HepG2 (cell line): ENCODE results near the gene CTIF. TPM values are rescaled to one million over a fixed set of nuclear protein-coding genes. Genes with fewer than 3 reads are reported as not detected.

ENCODE experiments used
- ARID5B ChIP-seq: IDR thresholded peaks from 2 replicates; pipeline ENCODE4 v1.4.0; 2020; ENCODE audit warnings: mild to moderate bottlenecking, missing genetic modification reagents
- CHD4 ChIP-seq: fragments of 200-600 bp; sonication (generic); IDR thresholded peaks from 2 replicates; pipeline ENCODE4 v1.7.0; 2017; ENCODE audit warnings: mild to moderate bottlenecking, low read length, borderline replicate concordance
- ELF1 ChIP-seq: sonication (generic); formaldehyde crosslinking; IDR thresholded peaks from 2 replicates; pipeline ENCODE4 v1.4.0; 2020; ENCODE audit warnings: missing genetic modification reagents
- ETV5 ChIP-seq: IDR thresholded peaks from 2 replicates; pipeline ENCODE4 v1.6.1; 2018; ENCODE audit warnings: missing biosample characterization, missing genetic modification reagents, inconsistent platforms, borderline replicate concordance
- GATA4 ChIP-seq: sonication (generic); IDR thresholded peaks from 2 replicates; pipeline ENCODE4 v1.6.1; 2016; ENCODE audit warnings: antibody characterized with exemption, low read depth, borderline replicate concordance
- GFI1 ChIP-seq: sonication (generic); formaldehyde crosslinking; IDR thresholded peaks from 2 replicates; pipeline ENCODE4 v1.5.0; 2020; ENCODE audit warnings: missing genetic modification reagents, mild to moderate bottlenecking, borderline replicate concordance
- MAFF ChIP-seq: IDR thresholded peaks from 2 replicates; pipeline ENCODE4 v1.6.1; 2011; ENCODE audit warnings: low read depth, low read length, improper control_type of control experiment
- MAX ChIP-seq: IDR thresholded peaks from 2 replicates; pipeline ENCODE4 v1.6.1; 2012; ENCODE audit warnings: inconsistent platforms
- NR2F6 ChIP-seq, 2 experiments: IDR thresholded peaks; 2 replicates each; pipeline ENCODE4 v1.6.1; 2016; ENCODE audit warnings: antibody characterized with exemption in 1 of 2, mild to moderate bottlenecking in 1 of 2
- PAF1 ChIP-seq: IDR thresholded peaks from 2 replicates; pipeline ENCODE4 v1.6.1; 2016; ENCODE audit warnings: missing genetic modification reagents, missing compliant biosample characterization
- PPARG ChIP-seq: conservative IDR thresholded peaks from 2 replicates; pipeline ENCODE4 v1.6.1; 2016; ENCODE audit warnings: missing biosample characterization, missing genetic modification reagents
- SAFB2 ChIP-seq: sonication (generic); formaldehyde crosslinking; IDR thresholded peaks from 2 replicates; pipeline ENCODE4 v1.5.1; 2020; ENCODE audit warnings: missing genetic modification reagents, low read depth, mild to moderate bottlenecking, borderline replicate concordance
- SNAPC2 ChIP-seq: sonication (generic); formaldehyde crosslinking; IDR thresholded peaks from 2 replicates; pipeline ENCODE4 v1.8.1; 2022; ENCODE audit warnings: mild to moderate bottlenecking, missing genetic modification reagents
- TARDBP ChIP-seq: sonication (generic); formaldehyde crosslinking; IDR thresholded peaks from 2 replicates; pipeline ENCODE4 v1.8.0; 2022; ENCODE audit warnings: mild to moderate bottlenecking, missing genetic modification reagents
- ZBTB25 ChIP-seq: IDR thresholded peaks from 2 replicates; pipeline ENCODE4 v1.6.1; 2018; ENCODE audit warnings: missing genetic modification reagents
- ZBTB42 ChIP-seq: sonication (generic); formaldehyde crosslinking; IDR thresholded peaks from 2 replicates; pipeline ENCODE4 v1.5.0; 2020; ENCODE audit warnings: mild to moderate bottlenecking, missing genetic modification reagents
- ZEB1 ChIP-seq: IDR thresholded peaks from 2 replicates; pipeline ENCODE4 v1.6.1; 2012; ENCODE audit warnings: mild to moderate bottlenecking, low read depth, inconsistent platforms; ENCODE audit not compliant: insufficient replicate concordance
- ZKSCAN1 ChIP-seq: fragments of 150-350 bp; IDR thresholded peaks from 2 replicates; pipeline ENCODE4 v1.6.1; 2014; ENCODE audit warnings: low read length
- ZNF354B ChIP-seq: sonication (generic); formaldehyde crosslinking; IDR thresholded peaks from 2 replicates; pipeline ENCODE4 v1.8.0; 2022; ENCODE audit warnings: mild to moderate bottlenecking, missing genetic modification reagents
- ZNF503 ChIP-seq: sonication (generic); formaldehyde crosslinking; IDR thresholded peaks from 2 replicates; pipeline ENCODE4 v1.4.0; 2020; ENCODE audit warnings: missing genetic modification reagents
- ZNF562 ChIP-seq: sonication (generic); formaldehyde crosslinking; IDR thresholded peaks from 2 replicates; pipeline ENCODE4 v1.8.0; 2022; ENCODE audit warnings: missing genetic modification reagents, borderline replicate concordance
- ZNF570 ChIP-seq: sonication (generic); formaldehyde crosslinking; IDR thresholded peaks from 2 replicates; pipeline ENCODE4 v1.4.0; 2020; ENCODE audit warnings: mild to moderate bottlenecking, missing genetic modification reagents, borderline replicate concordance
- ZNF660 ChIP-seq: sonication (generic); formaldehyde crosslinking; IDR thresholded peaks from 2 replicates; pipeline ENCODE4 v1.5.1; 2020; ENCODE audit warnings: mild to moderate bottlenecking, low read depth, missing genetic modification reagents, borderline replicate concordance
- ZNF883 ChIP-seq: sonication (generic); formaldehyde crosslinking; IDR thresholded peaks from 2 replicates; pipeline ENCODE4 v1.5.1; 2020; ENCODE audit warnings: mild to moderate bottlenecking, missing genetic modification reagents; ENCODE audit errors: not compliant biosample characterization
- ZSCAN22 ChIP-seq: sonication (generic); formaldehyde crosslinking; IDR thresholded peaks from 2 replicates; pipeline ENCODE4 v1.4.0; 2020; ENCODE audit warnings: mild to moderate bottlenecking, missing genetic modification reagents
- polyA plus RNA-seq, 8 experiments: library from polyadenylated mRNA; depleted of rRNA in 3 of 8; stranded (reverse) in 7 of 8; unstranded in 1 of 8; fragments of >200 nt; fragmentation: Illumina TruSeq in 4 of 8; extraction: Trizol in 4 of 8; gene quantifications; 2 replicates each; pipeline versions ENCODE4 v1.2.1 to v1.2.3, GENCODE V29; 2011 to 2016; ENCODE audit warnings: low read depth in 4 of 8, missing spikeins in 1 of 8, mixed read lengths in 1 of 8; ENCODE audit not compliant: insufficient read depth in 1 of 8
- total RNA-seq, 5 experiments: library from RNA; depleted of rRNA; stranded (reverse); fragments of >200 nt; fragmentation: Illumina TruSeq; extraction: Trizol; gene quantifications; 2 replicates each; pipeline ENCODE4 v1.2.3, GENCODE V29; 2016; ENCODE audit warnings: low read depth in 1 of 5

The CTIF gene
- total and polyA plus RNA-seq, 2 of the 13 experiments (the other 11 are each of a cell fraction or from before 2014, with no cell fraction given), result 18.2 to 28.0 TPM

GRCh38 chr18:48896875-48897511 lies 358.2 kb downstream of the CTIF start (continued):
- TF ChIP-seq ZBTB25 (CRISPR knock-in tag), result no peak
- peak; percentile 82 for TF ChIP-seq NR2F6 (IDR thresholded peaks at IDR 0.05)
- TF ChIP-seq NR2F6 (CRISPR knock-in tag; IDR thresholded peaks at IDR 0.05), result peak; percentile 82
- no peak for TF ChIP-seq GFI1 (CRISPR knock-in tag)
- TF ChIP-seq ZBTB42 (CRISPR knock-in tag), result peak; percentile 99
- TF ChIP-seq ZNF660 (CRISPR knock-in tag), result no peak
- no peak for TF ChIP-seq ELF1
- no peak for TF ChIP-seq SAFB2 (CRISPR knock-in tag)
- peak; percentile 35; the same call in 1 of the 2 replicates for TF ChIP-seq MAX
- TF ChIP-seq ARID5B (CRISPR knock-in tag), result peak; percentile 57; the same call in 1 of the 2 replicates
- no peak for TF ChIP-seq ZNF354B (CRISPR knock-in tag)
- no peak for TF ChIP-seq MAFF
- no peak for TF ChIP-seq ZEB1
- no peak for TF ChIP-seq PAF1 (CRISPR knock-in tag)
- TF ChIP-seq ETV5 (CRISPR knock-in tag), result no peak; the same call in 1 of the 2 replicates
- TF ChIP-seq ZSCAN22, result peak; percentile 92
- no peak for TF ChIP-seq ZNF562 (CRISPR knock-in tag)
- TF ChIP-seq ZNF570 (CRISPR knock-in tag), result no peak
- TF ChIP-seq SNAPC2 (CRISPR knock-in tag), result no peak
- TF ChIP-seq ZKSCAN1, result no peak
- peak; percentile 47 for TF ChIP-seq TARDBP (CRISPR knock-in tag)
- no peak for TF ChIP-seq ZNF503
- no peak for TF ChIP-seq CHD4
- no peak for TF ChIP-seq ZNF883
- no peak for TF ChIP-seq GATA4
- TF ChIP-seq PPARG, result no peak
